SKM-1 (cell line): ENCODE measurements around the gene PRDX1.

Experiments used
- DNase-seq: peaks from one replicate; lab custom pipeline; 2025; ENCODE audit not compliant: unreplicated experiment; lab: John Stamatoyannopoulos, UW

The PRDX1 gene

GRCh38 chr1:45521413-45522323, at the start of gene PRDX1:
PRDX1 (minus strand) TSS chr1:45521884; CDS start chr1:45519043, 2,841 bp downstream.
- DNase-seq, result peak; percentile 89

GRCh38 chr1:45570631-45571030, 48.9 kb upstream of the PRDX1 start:
- DNase-seq, result no peak

GRCh38 chr1:45569962-45570581, 48.4 kb upstream of the PRDX1 start:
- peak; percentile 18 for DNase-seq

- DNase-seq, result no peak
Measured at GRCh38 chr1:45569571-45569961, 47.9 kb upstream of the PRDX1 start.

GRCh38 chr1:45568421-45568820, 46.7 kb upstream of the PRDX1 start:
- no peak for DNase-seq

- DNase-seq, result no peak
Measured at GRCh38 chr1:45567911-45568310, 46.2 kb upstream of the PRDX1 start.

GRCh38 chr1:45566722-45567121, 45.0 kb upstream of the PRDX1 start:
- no peak for DNase-seq

GRCh38 chr1:45563843-45564242, 42.2 kb upstream of the PRDX1 start:
- no peak for DNase-seq

- no peak for DNase-seq
Measured at GRCh38 chr1:45557422-45557944, 35.8 kb upstream of the PRDX1 start.

- no peak for DNase-seq
Measured at GRCh38 chr1:45554198-45554597, 32.5 kb upstream of the PRDX1 start.

GRCh38 chr1:45552331-45552730, 30.6 kb upstream of the PRDX1 start:
- DNase-seq, result no peak

GRCh38 chr1:45551684-45552083, 30.0 kb upstream of the PRDX1 start:
- DNase-seq, result no peak

- DNase-seq, result peak; percentile 84
Measured at GRCh38 chr1:45550401-45551351, 29.0 kb upstream of the PRDX1 start, which contains the start of gene AKR1A1. AKR1A1 (plus strand) TSS chr1:45550826; CDS start chr1:45561795, 10,969 bp downstream.

- no peak for DNase-seq
Measured at GRCh38 chr1:45545553-45546310, 24.0 kb upstream of the PRDX1 start.

- no peak for DNase-seq
Measured at GRCh38 chr1:45545019-45545493, 23.4 kb upstream of the PRDX1 start.

GRCh38 chr1:45544530-45544929, 22.8 kb upstream of the PRDX1 start:
- no peak for DNase-seq

- DNase-seq, result peak; percentile 90
Measured at GRCh38 chr1:45543581-45544417, 22.1 kb upstream of the PRDX1 start.

- DNase-seq, result no peak
Measured at GRCh38 chr1:45542591-45542990, 20.9 kb upstream of the PRDX1 start.

- no peak for DNase-seq
Measured at GRCh38 chr1:45541193-45541592, 19.5 kb upstream of the PRDX1 start.
